ENCODE data around the gene OR11A1.

OR11A1 gene, protein sequence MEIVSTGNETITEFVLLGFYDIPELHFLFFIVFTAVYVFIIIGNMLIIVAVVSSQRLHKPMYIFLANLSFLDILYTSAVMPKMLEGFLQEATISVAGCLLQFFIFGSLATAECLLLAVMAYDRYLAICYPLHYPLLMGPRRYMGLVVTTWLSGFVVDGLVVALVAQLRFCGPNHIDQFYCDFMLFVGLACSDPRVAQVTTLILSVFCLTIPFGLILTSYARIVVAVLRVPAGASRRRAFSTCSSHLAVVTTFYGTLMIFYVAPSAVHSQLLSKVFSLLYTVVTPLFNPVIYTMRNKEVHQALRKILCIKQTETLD

DNA sequence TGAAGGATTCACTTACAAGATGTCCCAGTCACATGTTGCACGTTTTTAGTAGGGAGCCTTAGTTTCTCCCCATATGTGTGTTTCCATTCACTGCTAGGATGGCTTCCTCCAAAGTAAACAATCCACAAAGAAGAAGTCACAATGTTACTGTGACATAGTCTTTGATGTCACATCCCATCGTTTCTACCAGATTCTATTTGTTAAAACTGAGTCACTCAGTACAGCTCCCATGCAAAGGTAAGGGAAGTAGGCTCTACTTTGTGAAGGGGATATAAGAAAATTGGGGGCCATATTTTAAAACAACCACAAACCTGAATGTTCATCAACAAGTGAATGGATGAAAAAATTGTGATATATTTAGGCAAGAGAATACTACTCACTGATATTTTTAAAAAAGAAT is at the start of gene OR11A1, which contains the start of gene OR2H1:
Gene OR11A1, minus strand, starts transcription at position 101 of the 400 bp plus-strand sequence. CDS start 29,430 bp downstream, outside the sequence.
Gene OR2H1, plus strand, starts transcription at position 185 of the 400 bp plus-strand sequence. CDS start 4,615 bp downstream, outside the sequence.
- DNase-seq: no peak

DNA sequence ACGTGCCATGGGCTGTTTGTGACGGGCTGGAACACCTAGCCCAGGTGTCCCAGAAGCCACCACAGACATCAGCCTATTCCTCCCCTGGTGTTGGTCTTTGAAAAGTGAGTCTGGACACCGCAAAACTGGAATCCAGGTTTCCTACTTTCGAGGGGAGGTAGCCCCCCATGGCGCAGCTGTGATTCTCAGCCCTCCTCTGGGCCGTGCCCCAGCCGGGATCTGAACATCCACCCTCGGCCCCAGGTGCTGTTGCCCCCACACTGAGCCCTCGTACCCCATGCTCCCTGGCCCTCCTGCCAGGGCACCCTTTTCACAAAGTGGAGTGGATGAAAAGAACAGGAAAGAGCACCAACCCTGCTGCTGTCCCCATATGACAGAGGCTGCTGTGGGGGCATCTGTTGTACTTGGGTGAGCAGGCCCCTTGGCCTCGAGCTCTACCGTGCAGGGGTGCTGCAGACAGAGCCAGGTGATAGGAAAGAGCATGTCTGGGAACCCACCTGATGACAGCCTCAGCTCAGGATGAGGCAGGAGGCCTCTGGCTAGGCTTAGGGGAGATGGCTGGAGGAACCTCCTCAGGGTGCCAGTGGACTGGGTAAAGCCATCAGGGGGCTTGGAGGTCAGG is 49.7 kb upstream of the OR11A1 start:
- no peak for DNase-seq

DNA sequence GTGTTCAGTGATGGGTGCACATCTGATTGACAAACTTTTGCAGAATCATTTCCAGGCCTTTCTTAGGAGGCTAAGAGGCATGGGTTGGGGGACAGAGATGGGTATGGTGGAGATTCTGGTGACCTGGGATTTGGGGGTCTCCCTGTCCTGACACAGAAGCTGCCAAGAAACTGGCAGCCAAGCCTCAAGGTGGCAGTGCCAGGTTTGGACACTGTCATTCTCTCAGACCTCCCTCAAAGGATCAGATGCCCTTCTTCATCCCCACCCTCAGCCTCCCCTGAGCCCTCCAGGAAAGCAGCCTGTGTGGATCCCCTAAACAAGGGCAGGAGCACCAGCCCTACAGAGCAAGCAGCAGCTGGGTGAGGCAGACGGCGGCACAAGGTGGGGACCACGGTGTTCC is 48.9 kb upstream of the OR11A1 start:
- DNase-seq: no peak

DNA sequence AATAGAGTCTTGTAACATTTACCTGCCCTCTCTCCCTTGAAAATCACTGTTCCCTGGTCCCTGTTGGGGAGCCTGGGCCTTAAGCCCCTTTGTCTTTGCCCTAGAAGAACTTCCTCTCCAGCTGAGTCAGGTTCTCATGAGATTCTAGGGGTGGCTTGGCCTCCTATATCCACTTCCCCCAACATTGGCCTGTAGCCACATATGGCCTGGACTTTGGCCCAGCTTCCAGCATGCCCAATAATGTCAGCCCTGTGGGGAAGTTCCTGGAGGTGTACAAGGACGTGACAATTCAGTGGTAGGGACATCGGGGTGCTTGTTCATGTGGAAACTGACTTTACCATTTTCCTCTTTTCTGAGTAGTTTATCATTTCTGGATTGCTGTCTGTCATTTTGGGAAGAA is 48.1 kb upstream of the OR11A1 start:
- no peak for DNase-seq

DNA sequence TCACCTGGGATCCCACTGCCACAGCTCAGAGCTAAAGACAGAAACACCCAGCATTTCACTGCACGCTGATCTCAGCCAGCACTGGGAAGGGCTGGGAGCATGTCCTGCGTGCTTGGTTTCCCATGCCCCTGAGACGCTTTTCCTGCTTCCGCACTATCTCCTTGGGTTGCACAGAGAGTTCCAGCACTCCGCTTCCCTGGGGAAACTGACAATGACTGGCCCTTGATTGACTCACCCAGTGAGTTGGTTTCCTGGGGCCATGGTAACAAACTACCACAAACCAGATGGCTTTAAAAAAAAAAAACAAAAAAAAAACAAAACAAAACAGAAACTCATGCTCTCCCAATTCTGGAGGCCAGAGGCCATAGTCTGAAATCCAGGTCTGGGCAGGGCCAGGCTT is 45.7 kb upstream of the OR11A1 start:
- no peak for DNase-seq

DNA sequence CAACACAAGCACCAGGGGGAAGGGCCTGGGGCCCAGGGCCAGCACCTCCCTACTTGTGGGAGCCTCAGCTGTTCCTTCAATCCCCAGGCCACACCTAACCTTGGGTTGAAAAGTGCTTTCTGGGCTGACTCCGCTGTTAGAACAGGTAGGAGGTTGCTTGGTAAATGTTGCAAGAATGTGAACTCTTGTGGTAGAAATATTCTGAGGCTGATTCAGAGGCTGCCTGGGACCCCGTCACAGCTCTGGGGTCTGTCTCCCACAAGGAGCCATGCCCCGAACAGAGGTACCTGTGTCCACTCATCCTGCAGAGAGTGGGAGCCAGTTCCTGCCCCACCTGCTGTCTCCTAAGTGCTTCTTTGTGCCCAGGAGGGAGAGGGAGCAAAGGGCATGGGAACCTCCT is 45.3 kb upstream of the OR11A1 start:
- no peak for DNase-seq

DNA sequence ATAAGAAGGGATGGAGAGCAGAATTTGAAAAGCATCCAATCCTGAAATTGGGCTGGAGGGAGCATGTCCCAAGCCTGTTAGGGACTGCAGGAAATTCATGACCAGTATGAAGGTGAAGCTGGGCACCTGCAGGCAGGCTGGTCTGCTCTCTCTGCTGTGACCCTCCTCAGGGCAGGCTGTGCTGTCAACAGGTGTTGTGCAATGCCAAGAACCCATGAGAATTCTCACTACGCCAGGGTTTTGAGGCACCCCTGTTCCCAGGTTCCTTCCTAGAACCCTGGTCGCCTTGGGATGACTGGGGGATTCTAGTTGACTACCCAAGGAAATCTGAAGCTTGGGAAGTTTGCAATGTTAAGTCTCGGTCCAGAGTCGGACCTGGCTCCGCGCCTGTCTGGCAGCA is 44.2 kb upstream of the OR11A1 start:
- no peak for DNase-seq

DNA sequence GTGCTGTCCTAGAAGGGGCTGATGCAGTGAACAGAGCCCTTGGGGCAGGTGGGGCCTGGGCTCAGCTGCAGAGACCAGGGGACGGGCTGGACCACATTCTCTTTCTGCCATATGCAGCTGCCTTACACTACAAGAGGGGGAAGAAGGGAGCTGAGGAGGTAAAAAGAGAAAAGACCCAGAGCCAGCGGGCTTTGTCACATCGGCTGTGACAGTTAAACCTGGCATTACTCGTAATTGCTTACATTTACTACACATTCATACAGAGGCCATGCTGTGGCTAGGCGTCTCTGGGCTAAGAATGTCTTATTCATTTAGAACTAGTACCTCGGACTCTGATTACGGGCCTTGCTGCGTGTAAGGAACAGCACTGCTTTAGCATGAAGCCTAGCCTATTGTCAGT is 43.7 kb upstream of the OR11A1 start:
- no peak for DNase-seq

DNA sequence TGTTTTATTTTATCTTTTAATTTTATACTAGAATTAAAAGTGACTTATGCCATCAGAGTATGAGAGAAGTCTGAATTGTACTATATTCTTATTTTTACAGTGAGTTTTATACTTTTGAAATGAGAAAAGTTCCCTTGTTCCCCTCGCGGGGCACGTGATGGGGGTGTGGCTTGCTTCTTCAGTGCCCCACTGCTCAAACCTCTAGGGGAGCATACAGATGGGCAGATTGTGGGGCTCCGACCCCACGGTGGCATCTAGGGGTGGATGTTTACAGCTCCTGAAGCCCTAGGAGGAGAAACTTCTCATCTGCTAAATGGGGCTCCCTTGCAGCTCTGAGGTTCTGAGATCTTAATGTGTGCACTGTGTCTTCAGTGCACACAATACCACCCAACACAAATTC is 42.8 kb upstream of the OR11A1 start:
- DNase-seq: no peak

DNA sequence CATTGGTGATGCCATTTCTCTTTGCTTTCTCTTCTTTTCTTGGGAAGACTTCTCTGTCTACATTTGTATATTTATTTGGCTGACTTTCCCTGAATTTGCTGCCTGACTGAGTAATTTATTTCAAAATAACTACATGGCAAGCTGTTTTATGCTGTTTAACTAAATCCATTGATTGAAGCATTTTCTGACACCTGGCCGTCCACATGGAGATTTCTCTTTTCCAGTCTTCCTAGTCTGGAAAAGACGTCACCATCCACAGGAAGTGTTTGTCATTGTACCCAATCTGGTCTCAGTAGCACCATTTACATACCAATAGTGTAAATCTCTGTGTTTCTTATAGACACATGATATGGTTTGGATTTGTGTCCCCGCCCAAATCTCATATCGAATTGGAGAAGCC is 40.1 kb upstream of the OR11A1 start:
- DNase-seq: no peak

DNA sequence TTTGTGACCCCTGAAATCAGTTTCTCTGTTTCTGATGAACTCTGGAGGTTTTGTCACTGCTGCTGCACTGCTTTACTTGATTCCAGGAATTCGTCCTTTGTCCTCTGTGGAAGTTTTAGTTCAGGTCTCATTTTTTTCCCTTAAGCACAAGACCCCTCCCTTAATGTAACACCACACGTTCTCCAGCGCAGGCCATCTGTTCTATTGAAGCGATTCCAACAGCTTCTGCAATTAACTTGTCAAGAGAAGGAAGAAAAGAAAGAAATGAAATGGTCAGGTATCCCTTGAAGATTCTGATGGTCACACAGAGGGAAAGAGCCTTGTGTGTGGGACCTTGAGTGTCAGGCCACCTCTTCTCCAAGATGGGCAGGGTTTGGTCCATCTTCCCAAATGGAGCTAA is 38.7 kb upstream of the OR11A1 start:
- no peak for DNase-seq

DNA sequence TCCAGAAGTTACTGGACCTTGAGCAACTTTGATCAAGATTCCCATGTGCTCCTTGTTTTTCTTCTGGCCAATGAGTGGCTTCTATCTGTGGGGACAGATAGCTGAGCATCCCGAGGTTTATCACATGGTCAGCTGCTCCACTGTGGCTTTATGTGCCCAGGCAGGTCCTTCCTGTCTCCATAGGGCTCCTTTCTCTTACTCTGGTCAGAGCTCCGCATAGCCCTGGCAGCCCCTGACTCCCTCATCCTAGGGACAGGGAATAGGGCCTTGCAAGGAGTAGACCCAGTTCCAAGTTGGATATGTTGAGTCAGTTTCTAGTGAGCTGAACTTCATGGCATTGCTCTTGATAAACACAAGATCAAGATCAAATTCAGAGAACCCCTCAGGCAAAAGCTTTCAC is 37.3 kb upstream of the OR11A1 start:
- DNase-seq: no peak

DNA sequence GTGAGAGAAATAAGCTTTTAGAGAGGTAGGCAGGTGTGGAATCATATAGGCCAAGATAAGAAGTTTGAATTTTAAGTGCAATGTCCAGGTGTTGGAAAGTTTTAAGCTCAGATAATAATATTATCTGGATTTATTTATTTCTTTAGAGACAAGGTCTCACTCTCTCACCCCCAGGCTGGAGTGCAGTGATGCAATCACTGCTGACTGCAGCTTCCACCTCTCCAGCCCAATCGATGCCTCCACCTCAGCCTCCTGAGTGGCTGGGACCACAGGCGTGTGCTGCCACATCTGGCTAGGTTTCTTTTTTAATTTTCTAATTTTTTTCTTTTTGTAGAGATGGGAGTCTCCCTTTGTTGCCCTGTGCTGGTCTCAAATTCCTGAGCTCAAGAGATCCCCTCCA is 36.4 kb upstream of the OR11A1 start:
- DNase-seq: no peak

DNA sequence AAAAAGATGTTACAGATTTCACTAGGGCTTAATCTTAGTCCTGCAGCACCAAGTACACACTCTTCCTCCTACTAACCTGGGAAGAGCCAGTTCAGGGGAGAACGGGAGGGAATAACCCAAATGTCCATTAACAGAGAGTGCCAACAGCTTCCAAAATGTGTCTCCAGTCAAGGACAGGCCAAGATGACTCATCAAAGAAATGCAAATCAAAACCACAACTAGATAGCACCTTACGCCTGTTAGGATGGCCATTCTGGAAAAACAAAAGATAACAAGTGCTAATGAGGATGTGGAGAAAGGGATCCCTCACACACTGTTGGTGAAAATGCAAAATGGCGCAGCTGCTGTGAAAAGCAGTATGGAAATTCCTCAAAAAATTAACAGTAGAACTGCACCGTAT is 34.7 kb upstream of the OR11A1 start:
- no peak for DNase-seq

DNA sequence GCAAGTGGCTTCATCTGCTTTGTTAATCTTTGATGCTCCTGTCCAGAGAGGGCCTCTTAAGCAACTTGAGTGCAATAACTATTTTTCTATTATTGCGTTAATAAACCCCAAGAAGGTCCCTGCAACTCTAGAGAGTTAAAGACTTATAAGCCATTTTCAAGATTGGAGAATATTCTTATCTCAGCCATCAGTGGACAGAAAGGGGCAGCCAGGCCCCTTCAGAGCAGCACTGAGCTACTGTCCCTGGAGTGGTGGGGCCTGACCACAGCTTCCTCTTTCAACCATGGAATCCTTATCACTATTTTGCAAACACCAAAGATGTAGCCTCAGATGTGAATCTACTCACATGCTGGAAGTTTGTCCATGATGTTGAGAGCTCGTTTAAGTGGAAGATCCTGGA is 33.7 kb upstream of the OR11A1 start:
- DNase-seq: no peak

DNA sequence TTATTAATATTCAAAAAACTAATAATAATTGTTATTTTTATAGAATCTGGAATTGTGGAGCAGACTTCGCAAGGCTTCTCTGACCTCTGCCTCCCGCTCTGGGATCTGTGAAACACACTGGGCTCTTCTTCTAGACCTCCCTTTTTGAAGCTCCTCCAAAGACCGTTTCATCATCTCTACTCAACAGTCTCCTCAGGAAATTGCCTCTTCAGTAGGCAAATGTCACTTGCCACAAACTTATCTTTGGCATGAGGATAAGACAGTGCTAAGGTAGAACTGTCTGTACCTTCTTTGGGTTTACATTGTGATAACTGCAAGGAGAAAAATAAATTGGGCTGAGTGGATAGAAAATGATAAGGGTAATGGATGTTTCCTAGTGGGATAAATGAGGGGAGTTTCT is 33.2 kb upstream of the OR11A1 start:
- no peak for DNase-seq

DNA sequence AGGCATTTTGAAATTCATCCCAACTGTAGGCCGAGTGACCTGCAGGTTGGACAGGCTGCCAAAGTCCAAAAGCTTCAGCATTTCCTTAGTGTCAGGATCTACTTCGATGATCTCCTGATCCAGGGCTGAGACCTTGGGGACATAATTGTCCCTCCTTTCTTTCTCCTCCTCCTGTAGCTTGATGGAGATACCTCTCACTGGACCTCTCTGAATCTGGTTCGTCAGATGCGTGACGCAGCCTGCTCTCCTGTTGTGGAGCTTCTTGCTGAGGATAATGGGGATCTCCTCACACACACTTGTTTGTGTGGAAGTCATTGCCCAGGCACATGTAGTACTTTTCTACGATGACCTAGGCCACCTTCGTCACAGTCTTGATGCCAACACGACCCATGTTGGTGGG is 32.4 kb upstream of the OR11A1 start:
- DNase-seq: no peak

DNA sequence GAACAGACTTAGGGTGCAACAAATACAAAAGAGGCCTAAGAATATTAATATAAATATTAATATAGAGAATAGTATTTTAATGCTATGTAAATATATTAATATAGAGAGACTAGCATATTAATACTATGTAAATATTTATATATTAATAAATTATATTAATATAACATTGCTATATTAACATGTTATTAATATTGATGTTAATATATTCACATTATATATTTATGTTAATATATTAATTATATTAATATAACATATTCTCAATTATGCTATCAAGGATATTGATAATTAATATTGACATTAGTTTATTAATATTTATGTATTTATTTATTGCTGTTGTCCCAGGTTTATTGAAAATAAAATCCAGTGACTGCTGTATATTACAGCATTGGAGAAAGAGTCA is 32.0 kb upstream of the OR11A1 start:
- no peak for DNase-seq

DNA sequence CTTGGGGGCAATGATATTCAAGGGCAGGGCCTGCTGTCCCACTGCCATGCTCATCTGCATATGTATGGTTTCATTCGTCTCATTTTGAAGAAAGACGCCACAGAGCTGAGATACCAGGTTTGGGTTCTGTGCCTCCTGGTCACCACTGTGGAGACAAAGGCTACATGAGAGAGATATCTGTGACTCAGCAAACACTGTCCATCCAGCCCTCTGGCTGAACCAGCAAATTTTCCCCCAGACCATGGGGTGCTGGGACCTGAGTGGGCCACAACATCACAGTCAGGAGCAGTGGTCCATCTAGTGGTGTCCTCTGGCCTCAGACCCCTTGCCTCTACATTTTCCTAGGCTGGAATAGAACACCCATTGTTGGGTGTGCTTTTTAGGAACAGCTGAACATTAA is 30.8 kb upstream of the OR11A1 start, which contains the start of gene MAS1L:
Gene MAS1L, minus strand, starts transcription at position 297 of the 400 bp plus-strand sequence. Its CDS starts 54 bp downstream, at position 243.
- no peak for DNase-seq

DNA sequence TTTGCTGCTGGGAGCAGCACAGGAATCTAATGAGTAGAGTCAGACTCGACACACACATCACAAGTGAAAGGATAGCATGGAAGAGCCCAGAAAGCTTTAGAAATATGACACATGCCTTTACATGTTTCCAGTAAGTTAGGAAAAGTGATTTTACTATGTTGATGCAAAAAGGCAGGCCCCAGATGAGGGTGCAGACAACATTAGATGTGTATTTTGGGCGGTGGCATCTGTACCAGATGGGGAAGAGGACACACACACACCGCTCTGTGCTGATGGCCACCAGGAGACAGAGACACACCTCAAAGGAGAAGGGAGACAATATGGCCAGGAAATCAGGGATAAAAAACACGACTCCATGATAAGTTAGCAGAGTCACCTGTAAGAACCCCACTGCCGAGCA is 30.3 kb upstream of the OR11A1 start:
- no peak for DNase-seq

DNA sequence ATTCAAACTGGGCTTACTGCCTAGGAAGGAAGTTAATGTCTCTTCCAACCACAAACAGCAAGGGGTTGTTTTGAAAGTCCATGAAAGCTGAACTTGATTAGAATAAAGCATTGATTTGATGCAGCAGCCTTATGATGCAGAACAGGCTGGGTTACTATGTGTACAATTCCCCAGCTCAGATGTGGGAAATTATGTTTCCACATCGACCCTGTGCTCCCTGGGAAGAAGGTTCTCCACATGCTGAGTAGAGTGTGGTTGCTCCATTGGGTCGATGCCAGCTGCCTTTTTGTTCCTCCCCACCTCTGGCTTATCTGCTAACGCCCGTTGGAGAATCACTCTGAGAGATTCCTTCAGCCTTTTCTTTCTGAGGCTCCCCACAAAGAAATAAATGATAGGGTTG is 29.7 kb upstream of the OR11A1 start:
- DNase-seq: no peak

DNA sequence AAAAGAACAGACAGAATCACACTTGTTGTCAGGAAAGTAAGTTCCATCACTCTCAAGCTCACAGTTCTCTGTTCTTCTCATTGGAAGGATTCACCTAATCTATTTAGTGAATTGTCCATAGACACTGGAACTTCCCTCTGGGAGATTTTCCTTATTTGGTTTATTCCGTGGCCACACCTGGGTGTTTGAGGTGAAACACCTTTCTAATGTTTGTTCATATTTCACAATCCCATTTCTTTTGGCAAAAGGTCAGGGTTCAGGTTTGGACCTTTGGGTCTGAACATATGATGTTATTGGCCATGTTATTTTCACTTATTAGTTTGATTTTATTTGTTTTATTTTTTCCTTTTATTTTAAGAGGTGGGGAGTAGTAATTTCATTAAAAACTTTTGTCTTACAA is 26.9 kb upstream of the OR11A1 start:
- no peak for DNase-seq

DNA sequence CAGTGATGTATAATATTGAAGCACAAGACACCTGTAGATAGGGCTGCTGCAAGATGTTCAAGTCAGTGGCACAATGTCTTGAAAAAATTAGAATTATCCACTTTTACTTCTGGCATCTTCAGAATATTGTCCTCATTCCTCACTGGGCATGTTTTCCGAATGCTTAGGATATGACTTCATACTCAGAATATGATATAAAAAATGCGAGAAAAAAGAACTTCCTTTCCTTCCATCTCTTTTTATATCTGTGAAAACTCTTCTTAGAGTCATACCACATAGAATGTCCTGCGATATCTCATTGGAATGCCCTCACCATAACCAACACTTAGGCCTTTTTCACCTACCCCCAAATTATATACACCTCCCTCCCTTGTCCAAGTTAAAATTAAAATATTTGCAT is 26.3 kb upstream of the OR11A1 start:
- no peak for DNase-seq

DNA sequence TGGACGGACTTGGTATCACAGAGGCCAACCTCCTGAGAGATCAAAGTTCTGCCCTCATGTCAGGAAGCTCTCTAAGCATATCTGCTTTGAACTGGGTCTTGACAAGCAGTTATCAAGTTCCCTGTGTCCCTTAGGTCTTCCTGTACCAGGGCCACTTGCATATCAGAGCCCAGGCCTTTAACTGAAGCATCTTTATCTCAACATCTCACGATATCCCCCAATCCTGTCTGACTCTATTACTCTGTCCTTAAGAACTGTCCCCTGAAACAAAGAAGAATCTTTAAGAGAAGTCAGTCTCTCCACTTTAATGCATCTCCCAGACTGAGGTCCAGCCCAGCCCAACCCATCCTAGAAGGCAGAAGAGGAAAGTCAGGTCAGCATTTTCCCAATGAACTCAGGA is 22.7 kb upstream of the OR11A1 start:
- no peak for DNase-seq

DNA sequence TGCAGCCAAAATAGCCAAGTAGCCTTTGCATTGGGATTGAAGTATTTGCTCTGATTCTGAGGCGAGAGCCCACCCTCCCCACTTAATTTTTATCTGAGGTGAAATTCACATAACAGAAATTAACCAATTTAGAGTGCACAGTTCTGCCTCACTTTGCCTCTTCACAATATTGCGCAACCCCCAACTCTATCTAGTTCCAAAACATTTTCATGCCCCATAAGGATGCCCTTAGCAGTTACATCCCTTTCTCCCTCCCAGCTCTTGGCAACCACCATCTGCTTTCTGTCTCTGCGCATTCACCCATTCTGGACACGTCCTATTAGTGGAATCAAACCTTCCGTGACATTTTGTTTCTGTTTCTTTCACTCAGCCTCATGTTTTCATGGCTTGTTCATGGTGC is 21.9 kb upstream of the OR11A1 start:
- no peak for DNase-seq

Data from NCI-H345 (cell line).